Tibial nerve (tissue), 4 donors: ENCODE results near the gene SCRN2.

ENCODE experiments used
- CTCF ChIP-seq, 5 experiments: fragments of 200-600 bp in 3 of 5; fragments of 450-650 bp in 2 of 5; sonication (generic) in 3 of 5; IDR thresholded peaks; one replicate each; pipeline ENCODE4 v1.5.1; 2016 to 2019; ENCODE audit warnings: antibody characterized with exemption in 5 of 5, mild to moderate bottlenecking in 3 of 5, moderate library complexity in 2 of 5
- EP300 ChIP-seq, 2 donors: sonication (generic); formaldehyde crosslinking; IDR thresholded peaks; one replicate each; pipeline ENCODE4 v1.6.1; 2017; ENCODE audit warnings: antibody characterized with exemption in 2 of 2, mild to moderate bottlenecking in 1 of 2
- POLR2A ChIP-seq, 2 donors: fragments of 450-650 bp; IDR thresholded peaks; one replicate each; pipeline ENCODE4 v1.6.1; 2017; ENCODE audit warnings: antibody characterized with exemption in 2 of 2, mild to moderate bottlenecking in 2 of 2, moderate library complexity in 2 of 2

DNA sequence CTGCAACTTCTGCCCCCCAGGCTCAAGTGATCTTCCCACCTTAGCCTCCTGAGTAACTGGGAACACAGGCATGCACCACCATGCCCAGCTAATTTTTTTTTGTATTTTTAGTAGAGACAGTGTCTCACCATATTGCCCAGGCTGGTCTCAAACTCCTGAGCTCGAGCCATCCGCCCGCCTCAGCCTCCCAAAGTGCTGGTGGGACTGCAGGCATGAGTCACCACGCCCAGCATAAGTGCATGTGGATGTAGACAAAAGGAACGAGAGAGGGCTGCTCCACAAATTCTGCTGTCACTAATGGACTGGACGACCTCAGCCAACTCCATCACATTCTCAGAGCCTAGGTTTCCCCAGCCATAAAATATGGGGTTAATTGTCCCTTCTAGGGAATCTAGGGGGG, 47.2 kb upstream of the SCRN2 start:
- TF ChIP-seq CTCF (IDR thresholded peaks at IDR 0.05) (no peak), POLR2A (IDR thresholded peaks at IDR 0.05) (no peak), EP300 (IDR thresholded peaks at IDR 0.05) (no peak)
